PC-9 (cell line): ENCODE data around the gene AP4B1. TPM values are rescaled to one million over a fixed set of nuclear protein-coding genes. Genes with fewer than 3 reads are reported as not detected.

ENCODE experiments used
- BruUV-seq: library from RNA; stranded (reverse); fragments of 400-500 nt; replicated peaks from 2 replicates; lab custom pipeline; 2021; lab: Mats Ljungman, UMichigan
- CTCF ChIA-PET: fragments of 300-600 bp; sonication (Branson Sonifier 250); formaldehyde crosslinking; loops from one replicate; lab custom pipeline; 2022; ENCODE audit warnings: antibody characterized with exemption; lab: Charles Lee
- POLR2A ChIA-PET: fragments of 300-600 bp; sonication (Branson Sonifier 250); formaldehyde crosslinking; loops from one replicate; lab custom pipeline; 2022; ENCODE audit warnings: antibody characterized with exemption; ENCODE audit not compliant: unreplicated experiment; lab: Charles Lee
- DNase-seq, 2 experiments: peaks; one replicate each; pipeline versions ENCODE4 v3.0.0 to v3.0.0-alpha.2; 2015 to 2022; ENCODE audit warnings: mixed read lengths in 1 of 2
- H2AFZ ChIP-seq: fragments of 200-600 bp; sonication (generic); 2 replicates; pipeline ENCODE4 v1.8.1; 2017; ENCODE audit warnings: antibody characterized with exemption
- H3F3A ChIP-seq: fragments of 200-600 bp; sonication (generic); 2 replicates; pipeline ENCODE4 v1.8.1; 2017; ENCODE audit warnings: antibody characterized with exemption, mild to moderate bottlenecking, low read depth; ENCODE audit not compliant: insufficient read depth
- H3K27ac ChIP-seq: fragments of 200-600 bp; sonication (generic); 2 replicates; pipeline ENCODE4 v1.6.1; 2016; ENCODE audit warnings: mixed run types
- H3K27me3 ChIP-seq: fragments of 200-600 bp; sonication (generic); 2 replicates; pipeline ENCODE4 v1.6.1; 2016; ENCODE audit warnings: low read depth, mixed run types; ENCODE audit not compliant: insufficient read depth
- H3K36me3 ChIP-seq: fragments of 200-600 bp; sonication (generic); 2 replicates; pipeline ENCODE4 v1.6.1; 2016; ENCODE audit warnings: low read depth, mixed run types
- H3K4me1 ChIP-seq: fragments of 200-600 bp; sonication (generic); replicated peaks from 2 replicates; pipeline ENCODE4 v1.6.1; 2016; ENCODE audit warnings: mixed run types; ENCODE audit not compliant: insufficient read depth
- H3K4me2 ChIP-seq: fragments of 200-600 bp; sonication (generic); 2 replicates; pipeline ENCODE4 v1.6.1; 2017; ENCODE audit warnings: mixed run types
- H3K4me3 ChIP-seq: fragments of 200-600 bp; sonication (generic); 2 replicates; pipeline ENCODE4 v1.6.1; 2016; ENCODE audit warnings: mixed run types
- H3K79me2 ChIP-seq: fragments of 200-600 bp; sonication (generic); 2 replicates; pipeline ENCODE4 v1.6.1; 2017; ENCODE audit warnings: low read depth, mixed run types
- H3K9me2 ChIP-seq: fragments of 200-600 bp; sonication (generic); 2 replicates; pipeline ENCODE4 v1.8.1; 2017; ENCODE audit warnings: mild to moderate bottlenecking; ENCODE audit not compliant: insufficient read depth
- H3K9me3 ChIP-seq: fragments of 200-600 bp; sonication (generic); 2 replicates; pipeline ENCODE4 v1.8.1; 2016; ENCODE audit warnings: low read depth; ENCODE audit not compliant: insufficient read depth
- H4K20me1 ChIP-seq: fragments of 200-600 bp; sonication (generic); 2 replicates; pipeline ENCODE4 v1.8.1; 2017; ENCODE audit not compliant: insufficient read depth
- CTCF ChIP-seq: fragments of 200-600 bp; sonication (generic); conservative IDR thresholded peaks from 2 replicates; pipeline ENCODE4 v1.6.1; 2017; ENCODE audit warnings: mixed run types, antibody characterized with exemption, mild to moderate bottlenecking, moderate library complexity
- EZH2 ChIP-seq: fragments of 200-600 bp; sonication (generic); IDR thresholded peaks from 2 replicates; pipeline ENCODE4 v1.8.0; 2017; ENCODE audit warnings: antibody characterized with exemption, low read depth
- intact Hi-C: fragments of 100-400 bp; cut with micrococcal nuclease; formaldehyde crosslinking; loops from one replicate; pipeline ENCODE4 v1.10.0; 2022; ENCODE audit not compliant: unreplicated experiment
- total RNA-seq: library from RNA; stranded (reverse); gene quantifications from 2 replicates; pipeline ENCODE4 v1.2.3, GENCODE V29; 2021

AP4B1 gene
- total RNA-seq, 1 experiment from 2014 or later, result 11.7 TPM

- no TSS peak for BruUV-seq
- Histone ChIP-seq H3K9me2 (no peaks in the 10 kb centered on the region), H3K79me2 (no peaks in the 10 kb centered on the region), H3F3A (no peaks in the 10 kb centered on the region), H2AFZ (no peak overlapping the region), H3K27me3 (no peaks in the 10 kb centered on the region), H3K36me3 (no peaks in the 10 kb centered on the region), H3K27ac (no peak overlapping the region), H3K4me1 (peaks cover 13% of the 10 kb centered on the region; the same call in 1 of the 2 replicates), H3K9me3 (peaks cover 2% of the 10 kb centered on the region; the same call in 1 of the 2 replicates), H3K4me3 (no peak overlapping the region), H3K4me2 (no peak overlapping the region), H4K20me1 (no peaks in the 10 kb centered on the region)
- CTCF ChIA-PET, result no interaction called here
- intact Hi-C loops, result no loop called here
- POLR2A ChIA-PET, result no interaction called here
- DNase-seq, result no peak
- TF ChIP-seq CTCF (no peak), EZH2 (no peak)
Observed at GRCh38 chr1:113868387-113869083, 36.1 kb downstream of the AP4B1 start.

GRCh38 chr1:113861641-113862040 is 43.0 kb downstream of the AP4B1 start:
- DNase-seq, result no peak
- Histone ChIP-seq H3K9me2 (no peaks in the 10 kb centered on the region), H3K4me2 (no peak overlapping the region), H3F3A (no peaks in the 10 kb centered on the region), H3K36me3 (no peaks in the 10 kb centered on the region), H3K27me3 (no peaks in the 10 kb centered on the region), H3K79me2 (no peaks in the 10 kb centered on the region), H3K9me3 (no peaks in the 10 kb centered on the region), H2AFZ (no peak overlapping the region), H3K4me3 (no peak overlapping the region), H4K20me1 (no peaks in the 10 kb centered on the region), H3K27ac (no peak overlapping the region), H3K4me1 (no peaks in the 10 kb centered on the region)
- no peak for TF ChIP-seq CTCF
- no peak for TF ChIP-seq EZH2
- no TSS peak for BruUV-seq
- ChIA-PET POLR2A (no interaction called here), CTCF (no interaction called here)
- intact Hi-C loops, result no loop called here

- no peaks in the 10 kb centered on the region for H3K36me3 ChIP-seq
- no TSS peak for BruUV-seq
- no peak for TF ChIP-seq CTCF
- no peak for TF ChIP-seq EZH2
- H3K27me3 ChIP-seq, result no peaks in the 10 kb centered on the region
- H3K4me3 ChIP-seq, result no peak overlapping the region
- H3K4me2 ChIP-seq, result no peak overlapping the region
- CTCF ChIA-PET, result interaction anchor here (0.6 kb wide), 1 partner anchor 794 kb away, joined by 3 read pairs; no protein-coding TSS in a partner anchor
- POLR2A ChIA-PET, result no interaction called here
- peak overlapping the region; percentile 5 for H2AFZ ChIP-seq
- no peaks in the 10 kb centered on the region for H4K20me1 ChIP-seq
- intact Hi-C loops, result no loop called here
- H3K9me2 ChIP-seq, result no peaks in the 10 kb centered on the region
- no peak overlapping the region for H3K27ac ChIP-seq
- DNase-seq, result no peak
- H3F3A ChIP-seq, result no peaks in the 10 kb centered on the region
- no peaks in the 10 kb centered on the region for H3K4me1 ChIP-seq
- H3K9me3 ChIP-seq, result no peaks in the 10 kb centered on the region
- H3K79me2 ChIP-seq, result no peaks in the 10 kb centered on the region
Observed at GRCh38 chr1:113860891-113861290, 43.7 kb downstream of the AP4B1 start.
